ENCODE measurements around the gene PTGIS. TPM values are rescaled to one million over a fixed set of nuclear protein-coding genes. Genes with fewer than 3 reads are reported as not detected.

The PTGIS gene
- total and polyA plus RNA-seq, 2 donors (not counting 1 experiment from before 2014, with no cell fraction given): not detected

DNA sequence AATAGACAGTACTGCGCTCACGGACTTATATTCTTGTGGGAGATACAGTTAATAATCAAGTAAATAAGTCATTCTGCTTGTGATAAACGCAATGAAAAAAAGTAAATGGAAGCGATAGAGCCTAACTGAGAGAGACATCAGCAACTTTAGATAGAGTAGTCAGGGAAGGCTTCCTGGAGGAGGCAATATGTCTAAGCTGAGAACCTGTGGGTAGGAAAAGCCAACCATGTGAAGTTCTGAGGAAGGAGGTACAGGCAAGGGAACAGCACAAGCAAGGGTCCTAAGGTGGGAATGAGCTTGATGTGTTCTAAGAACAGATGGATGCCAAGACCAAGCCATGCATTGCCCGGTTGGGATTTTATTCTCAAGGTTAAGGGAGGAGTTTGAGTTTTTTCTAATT, 78.2 kb downstream of the PTGIS start:
- ATAC-seq (ENCODE audit: low read depth) (no peak), DNase-seq (no peak)
- ChIA-PET CTCF (no interaction called here), POLR2A (no interaction called here)
- Histone ChIP-seq H3K27me3 (replicated peaks in 1 of 4; ENCODE audit: control extremely low read depth in 1 of 4, control insufficient read depth in 3 of 4, insufficient read depth in 4 of 4, low read length in 3 of 4) (peaks cover 0 to 47% (median 24%) of the 10 kb centered on the region in 4 experiments), H3K36me3 (replicated peaks in 1 of 2; ENCODE audit: control extremely low read depth in 1 of 2, control insufficient read depth in 1 of 2, extremely low read depth in 1 of 2, insufficient read depth in 2 of 2, low read length in 1 of 2) (no peaks in the 10 kb centered on the region), H3K9me3 (ENCODE audit: control extremely low read depth in 1 of 3, control insufficient read depth in 2 of 3, insufficient read depth in 1 of 3, low read length in 2 of 3) (no peaks in the 10 kb centered on the region), H4K20me1 (ENCODE audit: control insufficient read depth, insufficient read depth, low read length, poor library complexity, severe bottlenecking) (no peaks in the 10 kb centered on the region), H3K4me2 (replicated peaks; ENCODE audit: low read depth, low read length, poor library complexity, severe bottlenecking) (no peak overlapping the region), H3K4me3 (ENCODE audit: control extremely low read depth in 1 of 5, extremely low read depth in 1 of 5, insufficient read depth in 1 of 5, low read depth in 2 of 5, low read length in 4 of 5) (no peak overlapping the region), H3K4me1 (ENCODE audit: control insufficient read depth in 2 of 2, insufficient read depth in 2 of 2, low read length in 2 of 2) (peaks cover 0 to 2% of the 10 kb centered on the region in 2 donors), H2AFZ (ENCODE audit: insufficient read depth, low read depth, low read length, poor library complexity, severe bottlenecking) (no peak overlapping the region), H3K9ac (ENCODE audit: low read length) (no peak overlapping the region), H3K79me2 (ENCODE audit: control insufficient read depth, insufficient read depth, low read length) (no peaks in the 10 kb centered on the region), H3K27ac (ENCODE audit: low read length in 2 of 2) (no peak overlapping the region)
- intact Hi-C loops (cut with micrococcal nuclease): no loop called here
- H3K27me3 Mint-ChIP-seq: peaks cover 59% of the 10 kb centered on the region
- H3K4me1 Mint-ChIP-seq: peaks cover under 1% of the 10 kb centered on the region
- H3K27ac Mint-ChIP-seq: no peak overlapping the region
- no peaks in the 10 kb centered on the region for H3K9me3 Mint-ChIP-seq (ENCODE audit: insufficient read depth)
- H3K4me3 Mint-ChIP-seq: no peak overlapping the region
- TF ChIP-seq, protein P1, sequence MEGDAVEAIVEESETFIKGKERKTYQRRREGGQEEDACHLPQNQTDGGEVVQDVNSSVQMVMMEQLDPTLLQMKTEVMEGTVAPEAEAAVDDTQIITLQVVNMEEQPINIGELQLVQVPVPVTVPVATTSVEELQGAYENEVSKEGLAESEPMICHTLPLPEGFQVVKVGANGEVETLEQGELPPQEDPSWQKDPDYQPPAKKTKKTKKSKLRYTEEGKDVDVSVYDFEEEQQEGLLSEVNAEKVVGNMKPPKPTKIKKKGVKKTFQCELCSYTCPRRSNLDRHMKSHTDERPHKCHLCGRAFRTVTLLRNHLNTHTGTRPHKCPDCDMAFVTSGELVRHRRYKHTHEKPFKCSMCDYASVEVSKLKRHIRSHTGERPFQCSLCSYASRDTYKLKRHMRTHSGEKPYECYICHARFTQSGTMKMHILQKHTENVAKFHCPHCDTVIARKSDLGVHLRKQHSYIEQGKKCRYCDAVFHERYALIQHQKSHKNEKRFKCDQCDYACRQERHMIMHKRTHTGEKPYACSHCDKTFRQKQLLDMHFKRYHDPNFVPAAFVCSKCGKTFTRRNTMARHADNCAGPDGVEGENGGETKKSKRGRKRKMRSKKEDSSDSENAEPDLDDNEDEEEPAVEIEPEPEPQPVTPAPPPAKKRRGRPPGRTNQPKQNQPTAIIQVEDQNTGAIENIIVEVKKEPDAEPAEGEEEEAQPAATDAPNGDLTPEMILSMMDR (IDR thresholded peaks at IDR 0.05): no peak
- TF ChIP-seq EZH2 (IDR thresholded peaks at IDR 0.05; ENCODE audit: borderline replicate concordance, insufficient read depth, low read depth, low read length, poor library complexity, severe bottlenecking): no peak
- 94% methylated on average over 3 of the region's 5 CpGs for WGBS (ENCODE audit: insufficient coverage)

DNA sequence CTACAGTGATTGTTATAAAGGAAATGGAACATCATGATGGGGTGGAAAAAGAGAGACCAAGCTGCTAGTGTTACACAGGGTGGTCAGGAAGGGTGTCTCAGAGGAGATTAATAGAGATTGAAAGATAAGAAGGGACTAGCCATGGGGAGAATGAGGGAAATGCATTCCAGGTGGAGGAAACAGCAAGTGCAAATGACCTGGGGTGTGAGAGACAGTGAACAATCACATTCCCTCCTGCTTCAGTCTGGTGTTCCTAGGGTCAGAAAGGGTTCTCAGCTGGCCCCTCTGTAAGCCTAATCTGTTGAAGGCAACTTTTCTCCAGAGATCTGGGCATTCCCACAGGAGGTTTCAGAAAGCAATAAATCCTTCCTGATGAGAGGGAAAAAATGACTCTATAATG, 81.9 kb downstream of the PTGIS start:
- Mint-ChIP-seq H3K4me1 (peaks cover 6% of the 10 kb centered on the region), H3K27ac (no peak overlapping the region), H3K27me3 (peaks cover 68% of the 10 kb centered on the region), H3K4me3 (no peak overlapping the region), H3K9me3 (ENCODE audit: insufficient read depth) (no peaks in the 10 kb centered on the region)
- no peak overlapping the region for H3K9ac ChIP-seq (ENCODE audit: low read length)
- H3K36me3 ChIP-seq (replicated peaks in 1 of 2; ENCODE audit: control extremely low read depth in 1 of 2, control insufficient read depth in 1 of 2, extremely low read depth in 1 of 2, insufficient read depth in 2 of 2, low read length in 1 of 2): no peaks in the 10 kb centered on the region
- H3K79me2 ChIP-seq (ENCODE audit: control insufficient read depth, insufficient read depth, low read length): no peaks in the 10 kb centered on the region
- POLR2A ChIA-PET: no interaction called here
- no peak for TF ChIP-seq EZH2 (IDR thresholded peaks at IDR 0.05; ENCODE audit: borderline replicate concordance, insufficient read depth, low read depth, low read length, poor library complexity, severe bottlenecking)
- TF ChIP-seq, protein P1 (IDR thresholded peaks at IDR 0.05): no peak
- H3K9me3 ChIP-seq (ENCODE audit: control extremely low read depth in 1 of 3, control insufficient read depth in 2 of 3, insufficient read depth in 1 of 3, low read length in 2 of 3): peaks cover 0 to 15% (median 0%) of the 10 kb centered on the region in 3 donors
- peaks cover 0 to 72% (median 39%) of the 10 kb centered on the region in 4 experiments for H3K27me3 ChIP-seq (replicated peaks in 1 of 4; ENCODE audit: control extremely low read depth in 1 of 4, control insufficient read depth in 3 of 4, insufficient read depth in 4 of 4, low read length in 3 of 4)
- H3K4me2 ChIP-seq (replicated peaks; ENCODE audit: low read depth, low read length, poor library complexity, severe bottlenecking): no peak overlapping the region
- intact Hi-C loops (cut with micrococcal nuclease): no loop called here
- peaks cover 9 to 10% of the 10 kb centered on the region in 2 donors for H3K4me1 ChIP-seq (ENCODE audit: control insufficient read depth in 2 of 2, insufficient read depth in 2 of 2, low read length in 2 of 2)
- no peak overlapping the region for H3K4me3 ChIP-seq (ENCODE audit: control extremely low read depth in 1 of 5, extremely low read depth in 1 of 5, insufficient read depth in 1 of 5, low read depth in 2 of 5, low read length in 4 of 5)
- ATAC-seq (ENCODE audit: low read depth): no peak
- DNase-seq: no peak
- no peak overlapping the region for H2AFZ ChIP-seq (ENCODE audit: insufficient read depth, low read depth, low read length, poor library complexity, severe bottlenecking)
- CTCF ChIA-PET: interaction anchor here (1.6 kb wide), 1 partner anchor 11 kb away, joined by 5 read pairs; no protein-coding TSS in a partner anchor
- H4K20me1 ChIP-seq (ENCODE audit: control insufficient read depth, insufficient read depth, low read length, poor library complexity, severe bottlenecking): no peaks in the 10 kb centered on the region
- H3K27ac ChIP-seq (ENCODE audit: low read length in 2 of 2): no peak overlapping the region
